OCI-LY7 (cell line): Measurements from ENCODE around the gene ITGA7. TPM values are rescaled to one million over a fixed set of nuclear protein-coding genes. Genes with fewer than 3 reads are reported as not detected.

ENCODE experiments used
- BruUV-seq: library from RNA; stranded (reverse); fragments of 400-500 nt; replicated peaks from 2 replicates; lab custom pipeline; 2021; lab: Mats Ljungman, UMichigan
- CTCF ChIA-PET: fragments of 300-600 bp; sonication (Branson Sonifier 250); formaldehyde crosslinking; loops from one replicate; lab custom pipeline; 2022; ENCODE audit warnings: antibody characterized with exemption; ENCODE audit not compliant: unreplicated experiment; lab: Charles Lee
- POLR2A ChIA-PET: fragments of 300-600 bp; sonication (Branson Sonifier 250); formaldehyde crosslinking; loops from one replicate; lab custom pipeline; 2022; ENCODE audit warnings: antibody characterized with exemption; lab: Charles Lee
- DNase-seq: peaks from one replicate; pipeline ENCODE4 v3.0.0-alpha.2; 2015; ENCODE audit warnings: low spot score
- H2AFZ ChIP-seq: fragments of 200-600 bp; sonication (generic), shearing (Covaris generic); 2 replicates; pipeline ENCODE4 v1.6.1; 2014; ENCODE audit warnings: mild to moderate bottlenecking, antibody characterized with exemption, low read length, moderate library complexity
- H3K27ac ChIP-seq: fragments of 200-600 bp; sonication (generic); 2 replicates; pipeline ENCODE4 v1.5.1; 2014; ENCODE audit warnings: mixed run types, low read depth, mild to moderate bottlenecking, moderate library complexity, low read length, inconsistent platforms; ENCODE audit not compliant: poor library complexity, severe bottlenecking
- H3K36me3 ChIP-seq: fragments of 200-600 bp; sonication (generic); 2 replicates; pipeline ENCODE4 v1.6.1; 2014; ENCODE audit warnings: mild to moderate bottlenecking, antibody characterized with exemption, low read length, moderate library complexity, mixed read lengths; ENCODE audit not compliant: insufficient read depth
- H3K4me1 ChIP-seq: fragments of 200-600 bp; sonication (generic); 2 replicates; pipeline ENCODE4 v1.5.1; 2014; ENCODE audit warnings: mild to moderate bottlenecking, low read length; ENCODE audit not compliant: insufficient read depth, poor library complexity, severe bottlenecking
- H3K4me2 ChIP-seq: fragments of 200-600 bp; sonication (generic); 2 replicates; pipeline ENCODE4 v1.6.1; 2014; ENCODE audit warnings: mild to moderate bottlenecking, low read length
- H3K4me3 ChIP-seq: fragments of 200-600 bp; sonication (generic); 2 replicates; pipeline ENCODE4 v1.5.1; 2014; ENCODE audit warnings: mild to moderate bottlenecking, low read depth, low read length; ENCODE audit not compliant: poor library complexity, severe bottlenecking
- H3K79me2 ChIP-seq: fragments of 200-600 bp; sonication (generic); 2 replicates; pipeline ENCODE4 v1.6.1; 2016; ENCODE audit warnings: low read depth, mild to moderate bottlenecking, low read length, moderate library complexity, mixed read lengths; ENCODE audit not compliant: insufficient read depth
- H3K9me2 ChIP-seq: fragments of 200-600 bp; sonication (generic); 2 replicates; pipeline ENCODE4 v1.6.1; 2016; ENCODE audit warnings: mild to moderate bottlenecking, low read length, mixed read lengths; ENCODE audit not compliant: insufficient read depth
- H3K9me3 ChIP-seq: fragments of 200-600 bp; sonication (generic); 2 replicates; pipeline ENCODE4 v1.6.1; 2014; ENCODE audit warnings: mild to moderate bottlenecking, mixed run types, low read length, mixed read lengths
- H4K20me1 ChIP-seq: fragments of 200-600 bp; sonication (generic); 2 replicates; pipeline ENCODE4 v1.6.1; 2014; ENCODE audit warnings: mild to moderate bottlenecking, antibody characterized with exemption, low read length, moderate library complexity, mixed read lengths; ENCODE audit not compliant: insufficient read depth
- EZH2phosphoT487 ChIP-seq: fragments of 200-600 bp; sonication (generic); IDR thresholded peaks from 2 replicates; pipeline ENCODE4 v1.6.1; 2018; ENCODE audit warnings: low read depth, borderline replicate concordance, mild to moderate bottlenecking, mixed run types, antibody characterized with exemption, low read length, moderate library complexity, mixed read lengths
- intact Hi-C: fragments of 100-400 bp; cut with micrococcal nuclease; formaldehyde crosslinking; loops from one replicate; pipeline ENCODE4 v1.10.0; 2022; ENCODE audit not compliant: unreplicated experiment
- total RNA-seq, 2 experiments: library from RNA; depleted of rRNA in 1 of 2; stranded (reverse); fragments of >200 nt in 1 of 2; shearing (Covaris generic) in 1 of 2; gene quantifications; 2 replicates each; pipeline ENCODE4 v1.2.3, GENCODE V29; 2014 to 2022
- TF ChIP-seq, protein P1 (sequence below): fragments of 200-600 bp; sonication (generic); conservative IDR thresholded peaks from 2 replicates; pipeline ENCODE4 v1.5.1; 2014; ENCODE audit warnings: mild to moderate bottlenecking, antibody characterized with exemption, low read length, moderate library complexity, mixed read lengths

Gene ITGA7
- total RNA-seq, 2 experiments from 2014 or later = 1.5 to 4.0 TPM

GRCh38 chr12:55694651-55695050 lies 13.1 kb downstream of the ITGA7 start:
- DNase-seq = no peak
- BruUV-seq = no TSS peak
- Histone ChIP-seq H4K20me1 (no peaks in the 10 kb centered on the region), H2AFZ (no peak overlapping the region), H3K9me3 (no peaks in the 10 kb centered on the region), H3K4me3 (no peak overlapping the region), H3K27ac (no peak overlapping the region), H3K9me2 (no peaks in the 10 kb centered on the region), H3K4me2 (no peak overlapping the region), H3K4me1 (no peaks in the 10 kb centered on the region), H3K36me3 (no peaks in the 10 kb centered on the region), H3K79me2 (no peaks in the 10 kb centered on the region)
- intact Hi-C loops = no loop called here
- CTCF ChIA-PET = no interaction called here
- TF ChIP-seq EZH2phosphoT487 = no peak
- TF ChIP-seq, protein P1, sequence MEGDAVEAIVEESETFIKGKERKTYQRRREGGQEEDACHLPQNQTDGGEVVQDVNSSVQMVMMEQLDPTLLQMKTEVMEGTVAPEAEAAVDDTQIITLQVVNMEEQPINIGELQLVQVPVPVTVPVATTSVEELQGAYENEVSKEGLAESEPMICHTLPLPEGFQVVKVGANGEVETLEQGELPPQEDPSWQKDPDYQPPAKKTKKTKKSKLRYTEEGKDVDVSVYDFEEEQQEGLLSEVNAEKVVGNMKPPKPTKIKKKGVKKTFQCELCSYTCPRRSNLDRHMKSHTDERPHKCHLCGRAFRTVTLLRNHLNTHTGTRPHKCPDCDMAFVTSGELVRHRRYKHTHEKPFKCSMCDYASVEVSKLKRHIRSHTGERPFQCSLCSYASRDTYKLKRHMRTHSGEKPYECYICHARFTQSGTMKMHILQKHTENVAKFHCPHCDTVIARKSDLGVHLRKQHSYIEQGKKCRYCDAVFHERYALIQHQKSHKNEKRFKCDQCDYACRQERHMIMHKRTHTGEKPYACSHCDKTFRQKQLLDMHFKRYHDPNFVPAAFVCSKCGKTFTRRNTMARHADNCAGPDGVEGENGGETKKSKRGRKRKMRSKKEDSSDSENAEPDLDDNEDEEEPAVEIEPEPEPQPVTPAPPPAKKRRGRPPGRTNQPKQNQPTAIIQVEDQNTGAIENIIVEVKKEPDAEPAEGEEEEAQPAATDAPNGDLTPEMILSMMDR = no peak
- POLR2A ChIA-PET = no interaction called here

GRCh38 chr12:55694188-55694515 lies 13.6 kb downstream of the ITGA7 start:
- no peak overlapping the region for H3K4me2 ChIP-seq
- POLR2A ChIA-PET = no interaction called here
- no peaks in the 10 kb centered on the region for H3K36me3 ChIP-seq
- no peak overlapping the region for H2AFZ ChIP-seq
- no peaks in the 10 kb centered on the region for H3K79me2 ChIP-seq
- H3K9me2 ChIP-seq = no peaks in the 10 kb centered on the region
- BruUV-seq = no TSS peak
- CTCF ChIA-PET = no interaction called here
- H3K4me1 ChIP-seq = no peaks in the 10 kb centered on the region
- TF ChIP-seq, protein P1 = no peak
- no peak for TF ChIP-seq EZH2phosphoT487
- no peaks in the 10 kb centered on the region for H4K20me1 ChIP-seq
- no peak for DNase-seq
- no peak overlapping the region for H3K4me3 ChIP-seq
- H3K27ac ChIP-seq = no peak overlapping the region
- intact Hi-C loops = no loop called here
- no peaks in the 10 kb centered on the region for H3K9me3 ChIP-seq

GRCh38 chr12:55693323-55694187 lies 14.1 kb downstream of the ITGA7 start:
- no peak for DNase-seq
- no TSS peak for BruUV-seq
- CTCF ChIA-PET = no interaction called here

More at GRCh38 chr12:55693323-55694187, 14.1 kb downstream of the ITGA7 start:
- Histone ChIP-seq H4K20me1 (no peaks in the 10 kb centered on the region), H3K27ac (no peak overlapping the region), H3K9me2 (no peaks in the 10 kb centered on the region), H3K4me3 (no peak overlapping the region), H3K4me1 (no peaks in the 10 kb centered on the region), H3K36me3 (no peaks in the 10 kb centered on the region), H3K79me2 (no peaks in the 10 kb centered on the region), H3K9me3 (no peaks in the 10 kb centered on the region), H2AFZ (no peak overlapping the region), H3K4me2 (no peak overlapping the region)
- intact Hi-C loops = no loop called here
- POLR2A ChIA-PET = interaction anchor here (0.7 kb wide), 1 partner anchor 974 kb away, joined by 3 read pairs; no protein-coding TSS in a partner anchor
- no peak for TF ChIP-seq EZH2phosphoT487
